Measurements from ENCODE around the gene DRC1. TPM values are rescaled to one million over a fixed set of nuclear protein-coding genes. Genes with fewer than 3 reads are reported as not detected.

The DRC1 gene
- total RNA-seq, 2 donors from 2014 or later: not detected

GRCh38 chr2:26442707-26443106 lies 41.0 kb downstream of the DRC1 start:
- DNase-seq: no peak

GRCh38 chr2:26444236-26444635 lies 42.5 kb downstream of the DRC1 start:
- TF ChIP-seq, protein P1, sequence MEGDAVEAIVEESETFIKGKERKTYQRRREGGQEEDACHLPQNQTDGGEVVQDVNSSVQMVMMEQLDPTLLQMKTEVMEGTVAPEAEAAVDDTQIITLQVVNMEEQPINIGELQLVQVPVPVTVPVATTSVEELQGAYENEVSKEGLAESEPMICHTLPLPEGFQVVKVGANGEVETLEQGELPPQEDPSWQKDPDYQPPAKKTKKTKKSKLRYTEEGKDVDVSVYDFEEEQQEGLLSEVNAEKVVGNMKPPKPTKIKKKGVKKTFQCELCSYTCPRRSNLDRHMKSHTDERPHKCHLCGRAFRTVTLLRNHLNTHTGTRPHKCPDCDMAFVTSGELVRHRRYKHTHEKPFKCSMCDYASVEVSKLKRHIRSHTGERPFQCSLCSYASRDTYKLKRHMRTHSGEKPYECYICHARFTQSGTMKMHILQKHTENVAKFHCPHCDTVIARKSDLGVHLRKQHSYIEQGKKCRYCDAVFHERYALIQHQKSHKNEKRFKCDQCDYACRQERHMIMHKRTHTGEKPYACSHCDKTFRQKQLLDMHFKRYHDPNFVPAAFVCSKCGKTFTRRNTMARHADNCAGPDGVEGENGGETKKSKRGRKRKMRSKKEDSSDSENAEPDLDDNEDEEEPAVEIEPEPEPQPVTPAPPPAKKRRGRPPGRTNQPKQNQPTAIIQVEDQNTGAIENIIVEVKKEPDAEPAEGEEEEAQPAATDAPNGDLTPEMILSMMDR (IDR thresholded peaks at IDR 0.05): no peak
- no peak overlapping the region for H3K9ac ChIP-seq (ENCODE audit: low read depth in 2 of 2, low read length in 2 of 2)
- intact Hi-C loops (cut with DNase I): no loop called here

More at GRCh38 chr2:26442707-26443106, 41.0 kb downstream of the DRC1 start:
- Histone ChIP-seq H3K27ac (no peak overlapping the region), H3K27me3 (no peaks in the 10 kb centered on the region), H3K4me1 (no peaks in the 10 kb centered on the region), H3K4me3 (no peak overlapping the region), H3K36me3 (no peaks in the 10 kb centered on the region), H3K9me3 (no peaks in the 10 kb centered on the region), H3K9ac (ENCODE audit: low read depth in 2 of 2, low read length in 2 of 2) (no peak overlapping the region)
- intact Hi-C loops (cut with DNase I): no loop called here
- TF ChIP-seq, protein P1 (IDR thresholded peaks at IDR 0.05): no peak

DNA sequence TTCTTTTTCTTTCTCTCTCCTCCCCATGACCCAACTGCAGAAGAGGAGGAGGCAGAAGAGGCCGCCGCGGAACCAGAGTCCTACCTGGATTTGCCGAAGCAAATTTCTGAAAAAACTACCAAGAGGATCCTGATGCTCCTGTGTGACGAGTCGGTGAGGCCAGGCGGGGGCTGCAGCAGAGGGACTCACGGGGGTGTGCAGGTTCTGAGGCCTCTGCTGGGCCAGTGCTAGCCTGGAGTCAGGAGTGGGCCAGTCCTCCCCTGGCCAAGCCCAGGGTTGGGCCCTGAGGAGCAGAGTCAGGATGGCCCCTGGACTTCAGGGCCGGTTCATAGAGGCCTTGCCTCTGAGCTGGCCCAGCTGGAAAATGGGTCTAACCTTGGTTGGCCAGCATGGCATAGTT lies 46.9 kb downstream of the DRC1 start:
- Histone ChIP-seq H3K9ac (ENCODE audit: low read depth in 2 of 2, low read length in 2 of 2) (no peak overlapping the region), H3K27me3 (no peaks in the 10 kb centered on the region), H3K27ac (no peak overlapping the region), H3K36me3 (no peaks in the 10 kb centered on the region), H3K9me3 (no peaks in the 10 kb centered on the region), H3K4me1 (no peaks in the 10 kb centered on the region), H3K4me3 (no peak overlapping the region)
- no peak for DNase-seq
- intact Hi-C loops (cut with DNase I): no loop called here
- TF ChIP-seq, protein P1 (IDR thresholded peaks at IDR 0.05): no peak

More at GRCh38 chr2:26444236-26444635, 42.5 kb downstream of the DRC1 start:
- Histone ChIP-seq H3K27ac (no peak overlapping the region), H3K36me3 (no peaks in the 10 kb centered on the region), H3K4me1 (no peaks in the 10 kb centered on the region), H3K9me3 (no peaks in the 10 kb centered on the region), H3K4me3 (no peak overlapping the region), H3K27me3 (no peaks in the 10 kb centered on the region)
- DNase-seq: no peak

DNA sequence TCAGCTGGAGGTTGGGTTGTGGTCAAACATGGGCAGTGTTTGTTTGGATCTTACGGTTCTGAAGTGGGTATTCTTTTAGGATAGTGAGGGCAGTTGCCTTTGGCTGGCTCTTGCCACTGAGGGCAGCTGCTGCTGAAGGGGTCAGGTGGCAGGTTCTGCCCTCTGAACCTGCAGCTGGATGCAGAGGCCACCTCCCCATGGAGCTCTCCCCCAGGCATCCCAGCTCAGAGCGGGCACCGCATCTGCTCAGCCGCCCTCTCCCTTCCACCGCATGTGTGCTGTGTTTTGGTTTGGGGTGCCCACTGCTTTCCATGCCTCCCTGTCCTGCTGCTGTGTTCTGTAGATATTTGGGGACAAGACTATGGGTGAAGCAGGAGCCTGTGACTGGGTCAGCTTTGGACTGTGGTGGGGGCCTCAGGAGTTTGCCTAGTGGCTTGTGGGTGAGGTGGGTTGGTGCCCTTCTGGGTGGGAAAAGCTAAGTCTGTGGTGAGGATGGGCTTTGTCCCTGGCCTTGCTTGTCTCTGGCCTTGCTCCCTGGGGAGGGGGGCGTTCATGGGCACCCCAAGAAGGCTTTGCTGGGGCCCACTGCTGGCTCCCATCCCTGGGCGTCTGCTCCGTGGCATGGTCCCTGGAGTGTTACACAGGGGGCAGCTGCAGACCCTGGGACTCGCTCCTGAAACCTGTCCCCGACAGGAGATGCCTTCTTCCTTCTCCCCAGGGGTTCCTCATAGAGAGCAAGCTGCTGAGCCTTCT lies 47.7 kb downstream of the DRC1 start:
- intact Hi-C loops (cut with DNase I): no loop called here
- TF ChIP-seq, protein P1 (IDR thresholded peaks at IDR 0.05): no peak

DNA sequence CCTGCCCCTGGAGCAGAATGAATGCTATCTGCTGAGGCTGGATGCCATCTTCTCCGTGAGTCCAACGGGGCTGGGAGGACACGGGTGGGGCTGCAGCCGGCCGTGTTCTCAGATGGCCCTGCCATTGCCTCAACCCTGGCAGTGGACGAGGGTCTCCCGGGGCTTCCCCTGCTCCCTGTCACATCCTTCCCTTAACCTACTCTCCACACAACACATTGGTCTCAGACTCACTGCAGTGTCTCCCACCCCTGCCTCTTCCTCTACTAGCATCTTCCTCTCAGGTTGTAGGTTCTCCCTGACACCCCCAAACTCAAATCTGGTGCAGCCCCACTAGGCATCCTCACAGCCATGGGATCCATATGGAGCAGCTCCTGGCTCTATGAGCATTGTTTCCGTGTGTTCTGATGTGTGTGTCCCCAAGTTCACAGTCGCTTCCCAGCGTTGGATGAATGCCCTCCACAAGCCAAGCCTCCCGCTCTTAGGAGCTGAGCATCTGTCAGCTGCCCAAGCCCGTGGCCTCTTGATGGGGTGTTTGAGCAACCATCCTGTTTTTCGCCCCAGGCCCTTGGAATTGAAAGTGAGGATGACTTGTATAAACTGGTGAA lies 48.4 kb downstream of the DRC1 start:
- no peak overlapping the region for H3K4me3 ChIP-seq
- no peaks in the 10 kb centered on the region for H3K9me3 ChIP-seq
- H3K27me3 ChIP-seq: no peaks in the 10 kb centered on the region
- DNase-seq: no peak
- H3K27ac ChIP-seq: no peak overlapping the region
- no peak overlapping the region for H3K9ac ChIP-seq (ENCODE audit: low read depth in 2 of 2, low read length in 2 of 2)
- intact Hi-C loops (cut with DNase I): no loop called here
- TF ChIP-seq, protein P1 (IDR thresholded peaks at IDR 0.05): no peak
- no peaks in the 10 kb centered on the region for H3K4me1 ChIP-seq
- H3K36me3 ChIP-seq: no peaks in the 10 kb centered on the region

More for the DNA sequence above, 47.7 kb downstream of the DRC1 start:
- H3K36me3 ChIP-seq: no peaks in the 10 kb centered on the region
- H3K9me3 ChIP-seq: no peaks in the 10 kb centered on the region
- no peak overlapping the region for H3K27ac ChIP-seq
- H3K9ac ChIP-seq (ENCODE audit: low read depth in 2 of 2, low read length in 2 of 2): no peak overlapping the region
- no peak for DNase-seq
- no peak overlapping the region for H3K4me3 ChIP-seq
- H3K27me3 ChIP-seq: no peaks in the 10 kb centered on the region
- no peaks in the 10 kb centered on the region for H3K4me1 ChIP-seq

Data from colonic mucosa (tissue), 4 donors.